ENCODE data around the gene PDAP1. TPM values are rescaled to one million over a fixed set of nuclear protein-coding genes. Genes with fewer than 3 reads are reported as not detected.
A peak's percentile ranks its signal among the peaks of the same experiment; 100 is the strongest.
"Not testable (repeated sequence)": the region's sequence is repeated elsewhere in the genome, so short reads cannot be mapped to it uniquely, and the experiment has no call there.

The PDAP1 gene
- total RNA-seq, 1 donor from 2014 or later: 105 TPM

DNA sequence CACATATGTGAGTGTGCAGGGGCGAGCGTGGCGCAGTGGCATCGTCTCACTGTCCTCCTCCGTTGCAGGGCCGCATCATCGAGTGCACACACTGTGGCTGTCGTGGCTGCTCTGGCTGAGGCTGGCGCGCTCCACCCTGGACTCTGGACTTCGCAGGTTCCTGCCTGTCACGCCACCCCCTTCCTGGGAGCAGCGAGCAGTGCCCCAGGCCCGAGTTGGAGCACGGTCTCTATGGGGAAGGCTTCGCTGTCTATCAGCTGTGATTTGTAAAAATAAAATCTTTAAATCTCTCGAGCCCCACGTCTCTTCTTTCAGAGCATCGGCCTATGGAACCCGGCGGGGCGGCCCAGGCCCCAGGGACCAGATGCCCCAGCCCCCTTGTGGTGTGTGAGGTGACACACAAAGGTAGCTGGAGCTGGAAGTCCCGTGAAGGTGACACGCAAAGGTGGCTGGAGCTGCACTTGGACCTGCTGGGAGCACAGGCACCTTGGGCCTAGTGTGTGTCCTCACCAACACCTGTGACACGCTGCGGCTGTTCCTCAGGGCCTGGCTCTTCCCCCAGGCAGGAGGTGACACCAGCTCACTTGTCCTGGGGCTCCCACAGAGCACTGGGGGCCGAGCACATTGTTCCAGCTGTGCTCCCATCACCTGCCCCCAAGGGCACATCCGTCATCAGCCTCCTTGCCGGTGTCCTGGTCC is 11.1 kb upstream of the PDAP1 start:
- ATAC-seq (ENCODE audit: low read depth) (no peak), DNase-seq (no peak)
- TF ChIP-seq, protein P1, sequence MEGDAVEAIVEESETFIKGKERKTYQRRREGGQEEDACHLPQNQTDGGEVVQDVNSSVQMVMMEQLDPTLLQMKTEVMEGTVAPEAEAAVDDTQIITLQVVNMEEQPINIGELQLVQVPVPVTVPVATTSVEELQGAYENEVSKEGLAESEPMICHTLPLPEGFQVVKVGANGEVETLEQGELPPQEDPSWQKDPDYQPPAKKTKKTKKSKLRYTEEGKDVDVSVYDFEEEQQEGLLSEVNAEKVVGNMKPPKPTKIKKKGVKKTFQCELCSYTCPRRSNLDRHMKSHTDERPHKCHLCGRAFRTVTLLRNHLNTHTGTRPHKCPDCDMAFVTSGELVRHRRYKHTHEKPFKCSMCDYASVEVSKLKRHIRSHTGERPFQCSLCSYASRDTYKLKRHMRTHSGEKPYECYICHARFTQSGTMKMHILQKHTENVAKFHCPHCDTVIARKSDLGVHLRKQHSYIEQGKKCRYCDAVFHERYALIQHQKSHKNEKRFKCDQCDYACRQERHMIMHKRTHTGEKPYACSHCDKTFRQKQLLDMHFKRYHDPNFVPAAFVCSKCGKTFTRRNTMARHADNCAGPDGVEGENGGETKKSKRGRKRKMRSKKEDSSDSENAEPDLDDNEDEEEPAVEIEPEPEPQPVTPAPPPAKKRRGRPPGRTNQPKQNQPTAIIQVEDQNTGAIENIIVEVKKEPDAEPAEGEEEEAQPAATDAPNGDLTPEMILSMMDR (IDR thresholded peaks at IDR 0.05): no peak
- ChIA-PET CTCF (no interaction called here), POLR2A (interaction anchor here (0.6 to 3.9 kb wide), 2 partner anchors 11 to 104 kb away, joined by 4 to 17 read pairs; partner anchors contain the start of genes BUD31 and PDAP1)
- no peak overlapping the region for H3K4me3 Mint-ChIP-seq
- H3K27me3 Mint-ChIP-seq: no peaks in the 10 kb centered on the region
- H3K4me1 Mint-ChIP-seq: no peaks in the 10 kb centered on the region
- peaks cover 90% of the 10 kb centered on the region for H3K36me3 Mint-ChIP-seq (ENCODE audit: low read depth)
- intact Hi-C loops (cut with micrococcal nuclease): no loop called here
- no peak overlapping the region for H3K27ac Mint-ChIP-seq
- H3K9me3 Mint-ChIP-seq: no peaks in the 10 kb centered on the region

DNA sequence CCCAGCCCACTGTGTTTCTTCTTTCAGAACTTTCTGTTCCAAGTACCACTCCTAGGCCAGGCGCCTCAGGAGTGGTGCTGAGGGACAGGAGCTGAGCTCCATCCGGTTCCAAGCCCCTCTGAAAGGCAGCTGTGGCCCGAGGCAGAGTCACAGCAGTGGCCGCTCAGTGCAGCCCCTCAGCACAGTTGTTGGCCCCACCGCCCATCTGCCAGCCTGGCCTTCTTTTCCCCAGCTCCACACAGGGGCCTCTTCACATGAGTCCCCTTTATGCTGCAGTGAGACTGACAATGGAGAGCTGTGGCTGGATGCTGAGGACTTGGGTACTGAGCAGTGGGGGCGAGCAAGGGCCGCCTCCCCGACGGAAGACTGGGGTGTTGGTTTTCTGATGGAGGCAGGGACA is 9.9 kb upstream of the PDAP1 start:
- H3K4me1 Mint-ChIP-seq: no peaks in the 10 kb centered on the region

DNA sequence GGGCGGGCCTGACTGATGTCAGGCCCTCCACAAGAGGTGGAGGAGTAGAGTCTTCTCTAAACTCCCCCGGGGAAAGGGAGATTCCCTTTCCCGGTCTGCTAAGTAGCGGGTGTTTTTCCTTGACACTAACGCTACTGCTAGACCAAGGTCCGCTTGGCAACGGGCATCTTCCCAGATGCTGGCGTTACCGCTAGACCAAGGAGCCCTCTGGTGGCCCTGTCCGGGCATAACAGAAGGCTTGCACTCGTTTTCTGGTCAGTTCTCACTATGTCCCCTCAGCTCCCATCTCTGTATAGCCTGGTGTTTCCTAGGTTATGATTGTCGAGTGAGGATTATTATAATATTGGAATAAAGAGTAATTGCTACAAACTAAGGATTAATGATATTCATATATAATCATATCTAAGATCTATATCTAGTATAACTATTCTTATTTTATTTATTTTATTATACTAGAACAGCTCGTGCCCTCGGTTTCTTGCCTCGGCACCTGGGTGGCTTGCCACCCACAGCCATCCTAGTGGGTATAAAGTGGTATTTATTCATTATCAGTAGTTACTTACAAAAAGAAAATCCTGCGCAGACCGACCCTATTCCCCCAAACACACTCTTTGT is 7.2 kb upstream of the PDAP1 start:
- intact Hi-C loops (cut with micrococcal nuclease): loop anchor here (1.0 kb wide), 1 partner anchor 50 kb away; no protein-coding TSS in a partner anchor
- H3K4me1 Mint-ChIP-seq; H3K27me3 Mint-ChIP-seq; H3K27ac Mint-ChIP-seq; DNase-seq; H3K4me3 Mint-ChIP-seq; H3K9me3 Mint-ChIP-seq; ATAC-seq (ENCODE audit: low read depth): not testable (repeated sequence)
- ChIA-PET POLR2A (interaction anchor here (0.6 to 0.7 kb wide), 3 partner anchors 9 to 84 kb away, joined by 3 to 7 read pairs (median 4); partner anchors contain the start of gene ZNF394), CTCF (interaction anchor here (1.1 to 1.4 kb wide), 3 partner anchors 48 to 54 kb away, joined by 5 to 6 read pairs (median 5); no protein-coding TSS in a partner anchor)
- peaks cover 89% of the 10 kb centered on the region for H3K36me3 Mint-ChIP-seq (ENCODE audit: low read depth)

More for the DNA sequence above, 9.9 kb upstream of the PDAP1 start:
- TF ChIP-seq, protein P1 (IDR thresholded peaks at IDR 0.05): no peak
- intact Hi-C loops (cut with micrococcal nuclease): no loop called here
- no peaks in the 10 kb centered on the region for H3K27me3 Mint-ChIP-seq
- POLR2A ChIA-PET: interaction anchor here (3.9 kb wide), 1 partner anchor 9 kb away, joined by 17 read pairs; the partner anchor contains the start of genes BUD31 and PDAP1
- no peak overlapping the region for H3K4me3 Mint-ChIP-seq
- no peaks in the 10 kb centered on the region for H3K9me3 Mint-ChIP-seq
- peaks cover 83% of the 10 kb centered on the region for H3K36me3 Mint-ChIP-seq (ENCODE audit: low read depth)
- no peak for ATAC-seq (ENCODE audit: low read depth)
- H3K27ac Mint-ChIP-seq: no peak overlapping the region
- no peak for DNase-seq
- CTCF ChIA-PET: no interaction called here

DNA sequence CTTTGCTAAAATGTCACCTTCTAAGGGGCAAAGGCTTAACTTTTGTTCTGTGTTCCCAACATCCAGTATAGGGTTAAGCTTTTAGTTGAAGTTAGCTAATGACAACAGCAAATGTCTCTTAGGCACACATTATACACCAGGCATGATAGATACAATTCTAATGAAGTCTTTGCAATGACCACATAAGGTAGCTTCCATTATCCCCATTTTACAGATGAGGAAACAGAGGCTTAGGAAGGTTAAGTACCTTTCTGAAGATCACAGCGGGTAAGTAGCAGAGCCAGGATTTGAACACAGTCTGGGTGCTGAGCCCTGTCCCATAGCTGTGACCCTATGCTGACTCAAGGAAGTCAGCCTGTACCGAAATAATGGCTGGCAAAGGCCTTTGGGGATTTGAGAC is 2.2 kb upstream of the PDAP1 start:
- Mint-ChIP-seq H3K27me3 (no peaks in the 10 kb centered on the region), H3K4me3 (peak overlapping the region; percentile 100), H3K27ac (peak overlapping the region; percentile 24), H3K4me1 (peaks cover 43% of the 10 kb centered on the region), H3K36me3 (ENCODE audit: low read depth) (peaks cover 63% of the 10 kb centered on the region), H3K9me3 (no peaks in the 10 kb centered on the region)
- ATAC-seq (ENCODE audit: low read depth) (no peak), DNase-seq (no peak)
- CTCF ChIA-PET: no interaction called here
- POLR2A ChIA-PET: interaction anchor here (5.0 kb wide), 1 partner anchor 32 kb away, joined by 189 read pairs; the partner anchor contains the start of gene ARPC1B
- TF ChIP-seq, protein P1 (IDR thresholded peaks at IDR 0.05): no peak
- intact Hi-C loops (cut with micrococcal nuclease): no loop called here

DNA sequence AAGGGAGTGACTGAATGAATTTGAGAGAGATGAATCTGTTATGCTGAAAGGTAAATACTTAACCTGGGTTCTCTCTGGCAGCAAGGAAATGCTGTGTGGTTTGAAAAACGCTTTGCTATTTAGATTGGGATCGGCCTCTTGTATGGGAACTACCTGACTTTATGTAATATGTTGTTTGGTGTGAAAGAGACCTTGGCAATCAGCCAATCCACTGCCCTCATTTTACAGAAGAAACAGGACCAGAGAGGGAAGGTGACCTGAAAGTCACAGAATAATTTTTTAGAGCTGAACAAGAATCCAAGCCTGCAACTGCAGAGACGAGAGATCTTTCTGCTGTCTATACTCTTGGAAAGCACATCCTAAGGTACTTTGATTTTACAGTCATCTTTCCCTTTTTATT is 1.4 kb upstream of the PDAP1 start:
- DNase-seq (no peak), ATAC-seq (ENCODE audit: low read depth) (no peak)
- H3K4me1 Mint-ChIP-seq: peaks cover 46% of the 10 kb centered on the region
- peak overlapping the region; percentile 99 for H3K27ac Mint-ChIP-seq
- H3K4me3 Mint-ChIP-seq: peak overlapping the region; percentile 100
- CTCF ChIA-PET: interaction anchor here (2.0 kb wide), 1 partner anchor 44 kb away, joined by 5 read pairs; no protein-coding TSS in a partner anchor
- peaks cover 55% of the 10 kb centered on the region for H3K36me3 Mint-ChIP-seq (ENCODE audit: low read depth)
- H3K27me3 Mint-ChIP-seq: no peaks in the 10 kb centered on the region
- intact Hi-C loops (cut with micrococcal nuclease): loop anchor here (2.0 to 10.0 kb wide), 2 partner anchors 149 to 265 kb away; partner anchors contain the start of genes SMURF1 and ZNF655
- no peaks in the 10 kb centered on the region for H3K9me3 Mint-ChIP-seq
- TF ChIP-seq, protein P1 (IDR thresholded peaks at IDR 0.05): no peak
- POLR2A ChIA-PET: interaction anchor here (2.0 to 5.0 kb wide), 5 partner anchors 9 to 148 kb away, joined by 17 to 189 read pairs (median 28); partner anchors contain the start of genes ARPC1B, CPSF4, PTCD1 and ZNF394
